Mammary epithelial cell (primary cell): ENCODE measurements around the gene MOG.

Experiments
- EZH2 ChIP-seq: IDR thresholded peaks from 2 replicates; pipeline ENCODE4 v1.6.1; 2012; ENCODE audit warnings: low read length, inconsistent platforms, borderline replicate concordance
- TF ChIP-seq, protein P1 (sequence below), 2 donors: IDR thresholded peaks in 1 of 2; conservative IDR thresholded peaks in 1 of 2; 2 replicates each; pipeline ENCODE4 v1.5.1; 2011 to 2012; ENCODE audit warnings: inconsistent platforms in 2 of 2, low read length in 2 of 2, mild to moderate bottlenecking in 2 of 2, control low read depth in 1 of 2, low read depth in 1 of 2; ENCODE audit not compliant: insufficient read depth in 1 of 2; ENCODE audit errors: extremely low read depth in 1 of 2

DNA sequence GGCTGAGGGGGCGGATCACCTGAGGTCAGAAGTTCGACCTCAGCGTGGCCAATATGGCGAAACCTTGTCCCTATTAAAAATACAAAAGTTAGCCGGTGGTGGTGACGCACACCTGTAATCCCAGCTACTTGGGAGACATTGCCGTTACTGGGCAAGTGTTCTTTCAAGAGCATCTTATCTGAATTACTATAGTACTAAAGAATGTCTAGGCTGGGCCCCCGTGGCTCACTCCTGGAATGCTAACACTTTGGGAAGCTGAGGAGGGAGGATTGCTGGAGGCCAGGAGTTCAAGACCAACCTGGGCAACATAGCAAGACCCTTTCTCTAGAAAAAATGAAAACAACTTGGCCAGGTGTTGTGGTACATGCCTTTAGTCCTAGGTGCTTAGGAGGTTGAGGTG, 24.9 kb downstream of the MOG start:
- TF ChIP-seq, protein P1, sequence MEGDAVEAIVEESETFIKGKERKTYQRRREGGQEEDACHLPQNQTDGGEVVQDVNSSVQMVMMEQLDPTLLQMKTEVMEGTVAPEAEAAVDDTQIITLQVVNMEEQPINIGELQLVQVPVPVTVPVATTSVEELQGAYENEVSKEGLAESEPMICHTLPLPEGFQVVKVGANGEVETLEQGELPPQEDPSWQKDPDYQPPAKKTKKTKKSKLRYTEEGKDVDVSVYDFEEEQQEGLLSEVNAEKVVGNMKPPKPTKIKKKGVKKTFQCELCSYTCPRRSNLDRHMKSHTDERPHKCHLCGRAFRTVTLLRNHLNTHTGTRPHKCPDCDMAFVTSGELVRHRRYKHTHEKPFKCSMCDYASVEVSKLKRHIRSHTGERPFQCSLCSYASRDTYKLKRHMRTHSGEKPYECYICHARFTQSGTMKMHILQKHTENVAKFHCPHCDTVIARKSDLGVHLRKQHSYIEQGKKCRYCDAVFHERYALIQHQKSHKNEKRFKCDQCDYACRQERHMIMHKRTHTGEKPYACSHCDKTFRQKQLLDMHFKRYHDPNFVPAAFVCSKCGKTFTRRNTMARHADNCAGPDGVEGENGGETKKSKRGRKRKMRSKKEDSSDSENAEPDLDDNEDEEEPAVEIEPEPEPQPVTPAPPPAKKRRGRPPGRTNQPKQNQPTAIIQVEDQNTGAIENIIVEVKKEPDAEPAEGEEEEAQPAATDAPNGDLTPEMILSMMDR (conservative IDR thresholded peaks at IDR 0.05 in 1 of 2, IDR thresholded peaks at IDR 0.05 in 1 of 2; ENCODE audit: extremely low read depth in 1 of 2, insufficient read depth in 1 of 2, low read depth in 1 of 2, low read length in 2 of 2) = no peak
- no peak for TF ChIP-seq EZH2
